Stimulated activated CD8-positive, alpha-beta memory T cell treated with anti-CD3 and anti-CD28 coated beads, Interleukin-15, amount 100 ng/mL, for 1 hour (primary cell): ENCODE data around the gene EIF4B.
A peak's percentile ranks its signal among the peaks of the same experiment; 100 is the strongest.
"Not testable (repeated sequence)": the region's sequence is repeated elsewhere in the genome, so short reads cannot be mapped to it uniquely, and the experiment has no call there.

Experiments
- DNase-seq: peaks from one replicate; pipeline ENCODE4 v3.0.0-alpha.2; 2020; ENCODE audit warnings: low read depth

The EIF4B gene, protein sequence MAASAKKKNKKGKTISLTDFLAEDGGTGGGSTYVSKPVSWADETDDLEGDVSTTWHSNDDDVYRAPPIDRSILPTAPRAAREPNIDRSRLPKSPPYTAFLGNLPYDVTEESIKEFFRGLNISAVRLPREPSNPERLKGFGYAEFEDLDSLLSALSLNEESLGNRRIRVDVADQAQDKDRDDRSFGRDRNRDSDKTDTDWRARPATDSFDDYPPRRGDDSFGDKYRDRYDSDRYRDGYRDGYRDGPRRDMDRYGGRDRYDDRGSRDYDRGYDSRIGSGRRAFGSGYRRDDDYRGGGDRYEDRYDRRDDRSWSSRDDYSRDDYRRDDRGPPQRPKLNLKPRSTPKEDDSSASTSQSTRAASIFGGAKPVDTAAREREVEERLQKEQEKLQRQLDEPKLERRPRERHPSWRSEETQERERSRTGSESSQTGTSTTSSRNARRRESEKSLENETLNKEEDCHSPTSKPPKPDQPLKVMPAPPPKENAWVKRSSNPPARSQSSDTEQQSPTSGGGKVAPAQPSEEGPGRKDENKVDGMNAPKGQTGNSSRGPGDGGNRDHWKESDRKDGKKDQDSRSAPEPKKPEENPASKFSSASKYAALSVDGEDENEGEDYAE

DNA sequence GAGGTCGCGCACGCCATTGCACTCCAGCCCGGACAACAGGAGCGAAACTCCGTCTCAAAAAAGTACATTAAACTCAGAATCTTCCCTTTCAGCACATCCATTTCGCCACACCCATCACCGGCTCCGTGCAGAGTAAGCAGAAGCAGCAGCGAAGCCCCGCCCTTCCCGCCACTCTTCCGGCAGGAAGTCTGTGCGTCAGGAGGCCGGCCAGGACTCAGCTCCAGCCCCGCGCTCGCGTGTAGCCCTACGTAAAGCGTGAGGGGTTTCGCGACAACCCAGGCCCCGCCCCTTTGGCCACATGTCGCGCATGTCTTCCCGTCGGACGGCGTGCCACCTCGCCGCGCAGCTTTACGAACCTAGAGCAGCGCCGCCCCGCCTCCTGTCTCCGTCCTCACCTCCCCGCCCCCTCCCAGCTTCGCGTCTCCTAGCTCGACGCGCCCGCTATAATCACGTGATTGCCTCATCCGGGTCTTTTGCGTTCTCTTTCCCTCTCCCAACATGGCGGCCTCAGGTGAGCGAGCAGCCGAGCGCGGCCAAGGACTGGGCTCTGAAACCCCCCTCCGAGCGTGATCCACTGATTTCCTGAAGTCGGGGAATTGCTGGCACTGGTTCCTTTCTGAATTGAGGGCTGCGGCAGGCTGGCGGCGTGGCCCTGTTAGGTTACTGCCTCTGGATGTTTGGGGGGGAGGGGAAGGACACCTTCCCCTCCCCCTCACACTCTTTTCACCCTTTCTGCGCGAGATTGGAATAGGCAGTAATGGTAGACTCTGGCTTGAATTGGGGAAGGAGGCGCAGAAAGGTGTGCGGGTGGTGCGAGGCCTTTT, at the start of gene EIF4B:
EIF4B (plus strand) TSS at position 471 of the 824 bp plus-strand sequence; CDS start at position 499, 28 bp downstream.
- DNase-seq = peak; percentile 99

GRCh38 chr12:52956987-52957386, 49.3 kb upstream of the EIF4B start:
- no peak for DNase-seq

DNA sequence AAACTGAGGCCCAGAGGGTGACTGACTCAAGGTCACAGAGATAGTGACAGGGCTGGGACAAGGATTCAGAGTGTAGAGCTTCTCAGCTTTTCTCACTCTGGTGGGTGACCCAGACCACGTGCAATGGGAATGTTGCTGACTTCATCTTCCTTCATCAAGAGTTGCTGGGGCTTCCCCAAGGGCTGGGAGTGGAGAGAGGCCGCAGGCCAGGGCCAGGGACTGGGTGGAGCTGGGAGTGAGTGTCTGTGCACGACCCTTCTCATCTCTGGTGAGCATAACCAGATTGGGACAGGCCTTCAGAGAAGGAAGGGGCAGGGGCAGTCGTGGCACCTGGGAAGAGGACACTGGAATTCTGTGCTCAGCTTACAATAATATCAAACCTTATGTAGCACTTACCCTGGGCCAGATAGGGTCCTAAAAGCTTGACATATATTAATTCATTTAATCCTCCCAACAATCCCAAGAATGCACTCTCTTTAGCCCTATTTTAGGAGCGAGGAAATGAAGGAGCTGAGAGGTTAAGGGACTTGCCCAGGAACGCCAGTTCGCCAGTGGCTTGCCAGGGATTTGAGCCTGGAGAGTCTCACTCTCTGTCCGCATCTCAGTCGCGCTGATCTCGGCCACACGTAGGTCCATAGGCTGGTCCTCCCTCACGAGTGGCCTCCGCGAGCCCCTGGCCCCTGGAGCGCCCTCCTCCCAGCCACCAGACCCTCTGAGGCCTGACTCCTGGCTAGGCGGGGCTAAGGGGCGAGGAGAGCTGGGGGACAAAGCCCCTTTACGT, 41.5 kb upstream of the EIF4B start:
- no peak for DNase-seq

- no peak for DNase-seq
These were observed 40.9 kb upstream of the EIF4B start for GRCh38 chr12:52965337-52965731.

DNA sequence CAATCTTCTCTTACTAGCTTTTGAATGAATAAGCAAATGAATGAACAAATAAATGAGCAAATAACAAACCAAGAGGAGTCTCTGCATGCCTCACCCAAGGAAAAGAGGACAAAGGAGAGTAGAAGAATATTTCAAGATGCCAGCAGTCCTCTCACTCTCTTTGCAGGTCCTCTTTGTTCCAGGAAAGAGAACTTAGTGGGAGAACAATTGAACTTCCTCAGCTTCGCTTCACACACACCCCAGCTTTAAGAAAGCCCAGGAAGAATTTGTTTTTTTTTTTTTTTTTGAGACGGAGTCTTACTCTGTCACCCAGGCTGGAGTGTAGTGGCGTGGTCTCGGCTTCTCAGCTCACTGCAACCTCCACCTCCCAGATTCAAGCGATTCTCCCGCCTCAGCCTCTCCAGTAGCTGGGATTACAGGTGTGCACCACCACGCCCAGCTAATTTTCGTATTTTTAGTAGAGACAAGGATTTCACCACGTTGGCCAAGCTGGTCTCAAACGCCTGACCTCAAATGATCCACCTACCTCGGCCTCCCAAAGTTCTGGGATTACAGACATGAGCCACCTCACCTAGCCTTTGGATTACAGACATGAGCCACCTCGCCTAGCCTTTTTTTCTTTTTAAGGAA, 37.0 kb upstream of the EIF4B start:
- DNase-seq = no peak

DNA sequence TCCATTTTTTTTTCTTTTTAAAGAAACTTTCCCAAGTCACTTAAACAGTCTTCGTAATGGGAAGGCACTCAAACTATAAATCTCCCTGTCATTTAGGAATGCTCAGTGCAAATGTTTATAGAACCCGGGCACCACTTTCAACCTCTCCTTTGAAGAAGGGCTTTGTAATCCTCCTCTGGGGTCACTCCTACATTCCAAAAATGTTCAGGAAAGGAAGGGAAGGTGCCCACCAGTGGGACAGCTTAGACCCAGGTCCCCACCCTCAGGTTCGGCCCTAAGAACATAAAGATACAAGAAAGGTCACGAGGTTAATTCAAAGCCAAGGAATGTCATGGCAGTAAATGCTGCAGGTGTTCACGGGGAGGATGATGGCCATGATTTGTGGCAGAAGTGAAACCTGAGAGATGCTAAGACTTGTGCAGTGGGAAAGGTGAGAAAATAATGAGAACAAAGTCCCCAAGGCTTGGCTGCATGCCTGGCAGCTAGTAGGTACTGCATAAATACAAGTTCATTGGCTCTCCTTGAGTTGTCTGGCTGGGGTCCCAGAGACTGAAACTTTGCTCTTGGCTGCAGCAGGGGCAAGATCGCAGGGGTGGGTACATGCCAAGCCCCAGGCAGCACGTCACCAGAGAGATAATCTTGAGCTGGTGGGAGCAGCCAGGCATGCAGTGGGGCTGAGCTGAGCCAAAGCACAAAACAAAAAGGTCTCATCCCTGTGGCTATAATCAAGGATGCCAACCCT, 36.3 kb upstream of the EIF4B start:
- no peak for DNase-seq

DNA sequence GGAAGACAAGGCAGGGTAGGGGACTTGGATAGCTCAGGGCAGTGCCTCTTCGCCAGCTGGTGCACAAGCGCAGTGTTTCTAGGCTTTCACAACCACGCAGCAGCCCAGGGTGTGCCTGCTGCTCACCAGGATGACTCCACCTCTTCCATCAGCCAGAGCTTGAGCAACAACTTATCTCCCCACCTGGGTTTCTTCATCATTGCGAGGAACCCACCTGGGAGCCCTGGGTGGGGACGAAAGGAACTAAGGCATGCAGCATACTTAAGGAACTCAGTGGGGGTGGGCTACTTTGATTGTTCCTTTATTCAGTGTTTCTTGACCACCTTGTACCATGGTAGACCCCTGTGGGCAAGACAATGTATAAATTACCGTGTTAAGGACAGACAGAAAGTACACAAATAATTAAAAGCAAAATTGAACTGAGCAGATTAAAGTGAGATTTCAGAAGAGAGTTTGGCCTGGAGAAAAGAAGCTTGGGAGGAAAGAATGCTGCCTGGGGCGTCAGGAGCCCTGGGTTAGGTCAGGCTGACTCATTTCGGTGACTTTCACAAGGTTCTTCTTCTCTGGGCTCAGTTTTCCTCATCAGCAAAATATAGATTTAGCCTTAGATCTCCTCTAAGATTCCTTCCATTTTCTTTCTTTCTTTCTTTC, 34.5 kb upstream of the EIF4B start:
- no peak for DNase-seq

GRCh38 chr12:52975204-52975603, 31.1 kb upstream of the EIF4B start:
- DNase-seq = no peak

GRCh38 chr12:52975820-52976573, 30.3 kb upstream of the EIF4B start:
- no peak for DNase-seq

- DNase-seq = no peak
These were observed 29.6 kb upstream of the EIF4B start for GRCh38 chr12:52976574-52977071.

DNA sequence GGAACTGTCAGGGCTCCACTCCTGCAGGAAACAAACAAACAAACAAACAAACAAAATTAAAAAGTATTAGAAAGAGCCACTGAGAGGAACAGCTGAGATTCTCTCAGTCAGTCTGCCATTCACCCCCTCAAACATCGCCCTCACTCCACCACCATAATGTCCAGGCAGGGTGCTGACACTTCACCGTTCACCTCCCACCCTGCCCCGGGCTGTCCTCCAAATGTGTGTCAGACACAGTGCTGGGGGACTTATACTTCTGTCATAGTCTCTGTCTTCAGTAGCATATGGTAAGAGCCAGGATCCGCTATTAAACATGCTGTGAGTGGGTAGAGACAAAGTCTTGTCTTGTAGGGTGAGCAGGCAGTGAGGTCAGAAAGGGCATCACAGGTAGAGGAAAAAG, 29.1 kb upstream of the EIF4B start:
- no peak for DNase-seq

DNA sequence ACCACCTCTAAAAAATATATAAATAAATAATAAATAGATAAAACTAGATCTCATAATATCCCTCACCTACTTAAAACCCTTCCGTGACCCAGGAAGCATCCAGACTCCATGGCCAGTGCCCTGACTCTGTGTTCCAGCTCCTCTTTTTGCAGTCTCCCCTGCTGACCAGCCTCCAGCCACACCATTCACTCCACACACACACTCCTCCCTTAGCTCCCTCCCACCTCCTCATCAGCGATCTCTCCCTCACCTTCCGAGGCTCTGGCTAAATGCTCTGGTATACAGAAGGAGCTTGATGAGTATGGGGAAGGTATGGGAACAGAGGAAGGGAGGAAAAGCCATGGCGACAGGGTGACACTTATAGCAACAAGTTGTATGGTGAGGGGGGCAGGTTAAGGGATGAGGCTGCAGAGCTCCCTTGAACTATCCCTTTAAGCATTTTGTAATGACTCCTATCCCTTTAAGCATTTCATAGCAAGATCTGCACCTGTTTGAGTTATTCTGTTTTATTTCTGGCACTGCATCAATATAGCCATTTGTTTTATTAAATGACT, 26.1 kb upstream of the EIF4B start:
- DNase-seq = no peak

DNA sequence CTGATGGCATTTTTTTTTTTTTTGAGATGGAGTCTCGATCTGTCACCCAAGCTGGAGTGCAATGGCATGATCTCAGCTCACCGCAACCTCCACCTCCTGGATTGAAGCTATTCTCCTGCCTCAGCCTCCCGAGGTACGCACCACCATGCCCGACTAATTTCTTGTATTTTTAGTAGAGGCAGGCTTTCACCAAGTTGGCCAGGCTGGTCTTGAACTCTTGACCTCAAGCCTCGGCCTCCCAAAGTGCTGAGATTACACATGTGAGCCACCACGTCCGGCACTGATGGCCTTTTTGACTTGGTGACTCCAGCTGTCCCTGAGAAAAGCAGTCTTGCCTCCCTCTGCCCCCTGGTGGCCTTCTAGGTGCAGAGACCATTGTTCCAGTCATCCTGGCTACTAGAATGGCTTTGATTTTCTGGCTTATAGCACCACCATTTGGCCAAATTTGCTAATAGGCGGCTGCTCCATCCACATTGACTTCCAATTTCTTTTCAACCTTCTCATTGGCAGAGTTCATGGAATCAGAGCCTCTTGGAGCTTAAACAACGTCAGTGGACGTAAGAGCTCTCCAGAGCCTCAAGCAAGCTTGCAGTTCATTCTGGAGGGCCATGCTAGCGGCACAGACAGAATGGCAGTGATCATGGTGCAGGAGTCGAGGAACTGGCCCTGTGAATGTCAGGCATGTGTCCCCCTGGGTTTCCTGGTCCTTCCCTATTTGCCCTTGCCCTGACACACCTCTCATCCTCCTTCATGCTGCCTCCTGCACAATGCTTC, 25.4 kb upstream of the EIF4B start:
- peak; percentile 64 for DNase-seq

DNA sequence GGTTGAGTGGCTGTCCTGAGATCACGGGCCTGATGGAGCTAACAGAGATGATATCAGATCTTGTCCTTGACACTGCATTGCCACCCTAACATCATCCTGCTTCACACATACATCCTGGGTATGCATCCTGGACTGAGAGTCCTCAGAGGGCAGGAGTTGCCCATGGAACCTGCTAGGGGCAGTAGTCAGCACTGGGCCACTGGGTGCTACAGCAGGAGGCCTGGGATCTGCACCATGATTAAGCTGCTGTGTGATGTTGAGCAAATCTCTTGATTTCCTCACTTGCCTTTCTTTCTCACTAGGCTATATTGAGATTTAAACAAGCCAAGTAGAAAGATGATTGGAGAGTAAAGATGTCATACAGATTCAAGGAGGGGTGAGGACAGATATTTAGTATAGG, 22.1 kb upstream of the EIF4B start:
- DNase-seq = no peak

DNA sequence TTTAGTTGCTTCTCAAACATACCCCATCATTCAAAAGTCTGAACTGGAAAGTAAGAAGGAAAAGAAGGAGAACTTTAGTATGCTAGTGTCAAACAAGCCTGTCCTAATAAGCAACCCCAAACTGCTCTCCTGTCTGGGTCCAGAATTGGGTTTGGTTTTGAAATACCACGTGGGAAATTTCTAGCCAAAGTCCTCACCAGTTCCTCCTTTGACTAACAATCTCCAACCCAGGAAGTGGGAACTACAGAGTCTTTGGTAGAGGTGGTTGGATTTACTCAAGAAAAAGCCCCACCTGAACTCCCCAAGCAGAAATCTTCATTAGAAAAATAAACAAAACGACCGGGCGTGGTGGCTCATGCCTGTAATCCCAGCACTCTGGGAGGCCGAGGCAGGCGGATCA, 17.4 kb upstream of the EIF4B start:
- no peak for DNase-seq

- DNase-seq = no peak
These were observed 16.1 kb upstream of the EIF4B start for GRCh38 chr12:52990206-52990605.

DNA sequence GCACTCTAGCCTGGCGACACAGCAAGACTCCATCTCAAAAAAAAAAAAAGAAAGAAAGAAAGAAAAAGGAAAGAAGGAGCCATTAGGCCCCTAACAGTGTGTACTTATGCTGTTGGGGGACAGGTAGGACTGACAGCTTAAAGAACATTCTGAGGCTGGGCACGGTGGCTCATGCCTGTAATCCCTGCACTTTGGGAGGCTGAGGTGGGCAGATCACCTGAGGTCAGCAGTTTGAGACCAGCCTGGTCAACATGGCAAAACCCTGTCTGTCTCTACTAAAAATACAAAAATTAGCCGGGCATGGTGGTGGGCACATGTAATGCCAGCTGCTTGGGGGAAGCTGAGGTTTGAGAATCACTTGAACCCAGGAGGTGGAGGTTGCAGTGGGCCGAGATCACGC, 14.0 kb upstream of the EIF4B start:
- not testable (repeated sequence) for DNase-seq
